ENCODE measurements around the gene ATG2A. TPM values are rescaled to one million over a fixed set of nuclear protein-coding genes. Genes with fewer than 3 reads are reported as not detected.
A peak's percentile ranks its signal among the peaks of the same experiment; 100 is the strongest.

ATG2A gene
- total RNA-seq, 1 donor from 2014 or later: 16.3 TPM

GRCh38 chr11:64853709-64854108 lies 63.3 kb downstream of the ATG2A start:
- peak; percentile 76 for DNase-seq (ENCODE audit: low spot score)
- TF ChIP-seq CTCF (IDR thresholded peaks at IDR 0.05): no peak
- H3K9me3 Mint-ChIP-seq (ENCODE audit: low read depth): no peaks in the 10 kb centered on the region
- H3K4me1 Mint-ChIP-seq (ENCODE audit: low read depth): peaks cover 44% of the 10 kb centered on the region
- peaks cover 13% of the 10 kb centered on the region for H3K36me3 Mint-ChIP-seq (ENCODE audit: low read depth)
- H3K4me3 Mint-ChIP-seq (ENCODE audit: unreplicated experiment): no peak overlapping the region
- peak overlapping the region; percentile 32 for H3K27ac Mint-ChIP-seq (ENCODE audit: unreplicated experiment)
- H3K27me3 Mint-ChIP-seq (ENCODE audit: low read depth): no peaks in the 10 kb centered on the region

- Mint-ChIP-seq H3K4me1 (ENCODE audit: low read depth) (peaks cover 44% of the 10 kb centered on the region), H3K27me3 (ENCODE audit: low read depth) (no peaks in the 10 kb centered on the region), H3K9me3 (ENCODE audit: low read depth) (no peaks in the 10 kb centered on the region), H3K27ac (ENCODE audit: unreplicated experiment) (no peak overlapping the region), H3K4me3 (ENCODE audit: unreplicated experiment) (no peak overlapping the region), H3K36me3 (ENCODE audit: low read depth) (peaks cover 13% of the 10 kb centered on the region)
- TF ChIP-seq CTCF (IDR thresholded peaks at IDR 0.05): no peak
- DNase-seq (ENCODE audit: low spot score): peak; percentile 78
These were observed 64.1 kb downstream of the ATG2A start for GRCh38 chr11:64852804-64853509.

- H3K9me3 Mint-ChIP-seq (ENCODE audit: low read depth): no peaks in the 10 kb centered on the region
- peaks cover 45% of the 10 kb centered on the region for H3K4me1 Mint-ChIP-seq (ENCODE audit: low read depth)
- peaks cover 9% of the 10 kb centered on the region for H3K36me3 Mint-ChIP-seq (ENCODE audit: low read depth)
- H3K27me3 Mint-ChIP-seq (ENCODE audit: low read depth): no peaks in the 10 kb centered on the region
- DNase-seq (ENCODE audit: low spot score): no peak
- H3K4me3 Mint-ChIP-seq (ENCODE audit: unreplicated experiment): no peak overlapping the region
- H3K27ac Mint-ChIP-seq (ENCODE audit: unreplicated experiment): peak overlapping the region; percentile 15
- TF ChIP-seq CTCF (IDR thresholded peaks at IDR 0.05): no peak
These were observed 65.1 kb downstream of the ATG2A start for GRCh38 chr11:64851831-64852351.

- no peak for DNase-seq (ENCODE audit: low spot score)
- no peak overlapping the region for H3K4me3 Mint-ChIP-seq (ENCODE audit: unreplicated experiment)
- TF ChIP-seq CTCF (IDR thresholded peaks at IDR 0.05): no peak
- peaks cover 36% of the 10 kb centered on the region for H3K4me1 Mint-ChIP-seq (ENCODE audit: low read depth)
- peaks cover 9% of the 10 kb centered on the region for H3K36me3 Mint-ChIP-seq (ENCODE audit: low read depth)
- no peaks in the 10 kb centered on the region for H3K27me3 Mint-ChIP-seq (ENCODE audit: low read depth)
- H3K9me3 Mint-ChIP-seq (ENCODE audit: low read depth): no peaks in the 10 kb centered on the region
- H3K27ac Mint-ChIP-seq (ENCODE audit: unreplicated experiment): peak overlapping the region; percentile 49
These were observed 65.9 kb downstream of the ATG2A start for GRCh38 chr11:64850979-64851567.

- Mint-ChIP-seq H3K4me1 (ENCODE audit: low read depth) (peaks cover 23% of the 10 kb centered on the region), H3K4me3 (ENCODE audit: unreplicated experiment) (no peak overlapping the region), H3K27ac (ENCODE audit: unreplicated experiment) (peak overlapping the region; percentile 12), H3K27me3 (ENCODE audit: low read depth) (no peaks in the 10 kb centered on the region), H3K9me3 (ENCODE audit: low read depth) (no peaks in the 10 kb centered on the region), H3K36me3 (ENCODE audit: low read depth) (peaks cover 4% of the 10 kb centered on the region)
- DNase-seq (ENCODE audit: low spot score): no peak
- no peak for TF ChIP-seq CTCF (IDR thresholded peaks at IDR 0.05)
These were observed 67.2 kb downstream of the ATG2A start for GRCh38 chr11:64849598-64850356.

All from chondrocyte (in vitro differentiated cells).